ENCODE results near the gene ERICH6. TPM values are rescaled to one million over a fixed set of nuclear protein-coding genes. Genes with fewer than 3 reads are reported as not detected.

Gene ERICH6
- total RNA-seq, 1 donor from 2014 or later = not detected

DNA sequence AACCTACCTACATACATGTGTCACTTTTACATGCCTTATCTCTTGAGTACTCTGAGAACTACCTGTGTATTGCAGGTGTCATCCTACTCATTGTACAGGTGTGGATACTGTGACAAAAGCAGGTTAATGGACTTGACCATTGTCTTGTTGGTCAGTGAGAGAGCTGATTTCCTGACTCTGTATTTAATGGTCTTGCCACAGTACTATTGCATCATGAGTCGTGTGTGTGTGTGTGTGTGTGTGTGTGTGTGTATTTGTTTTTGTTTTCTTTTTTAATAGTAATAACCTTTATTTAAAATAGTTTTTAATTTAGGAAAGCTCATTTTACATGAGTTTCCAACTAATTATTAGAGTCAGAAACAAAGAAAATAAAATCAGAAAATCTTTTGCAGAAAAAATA lies 92.9 kb downstream of the ERICH6 start:
- ATAC-seq (no peak), DNase-seq (no peak)
- Histone ChIP-seq H3K27ac (no peak overlapping the region), H3K9me3 (no peaks in the 10 kb centered on the region), H3K4me1 (peaks cover 41% of the 10 kb centered on the region), H3K4me3 (no peak overlapping the region), H3K36me3 (peaks cover 11% of the 10 kb centered on the region), H3K27me3 (ENCODE audit: low read depth) (no peaks in the 10 kb centered on the region)
- TF ChIP-seq, protein P1, sequence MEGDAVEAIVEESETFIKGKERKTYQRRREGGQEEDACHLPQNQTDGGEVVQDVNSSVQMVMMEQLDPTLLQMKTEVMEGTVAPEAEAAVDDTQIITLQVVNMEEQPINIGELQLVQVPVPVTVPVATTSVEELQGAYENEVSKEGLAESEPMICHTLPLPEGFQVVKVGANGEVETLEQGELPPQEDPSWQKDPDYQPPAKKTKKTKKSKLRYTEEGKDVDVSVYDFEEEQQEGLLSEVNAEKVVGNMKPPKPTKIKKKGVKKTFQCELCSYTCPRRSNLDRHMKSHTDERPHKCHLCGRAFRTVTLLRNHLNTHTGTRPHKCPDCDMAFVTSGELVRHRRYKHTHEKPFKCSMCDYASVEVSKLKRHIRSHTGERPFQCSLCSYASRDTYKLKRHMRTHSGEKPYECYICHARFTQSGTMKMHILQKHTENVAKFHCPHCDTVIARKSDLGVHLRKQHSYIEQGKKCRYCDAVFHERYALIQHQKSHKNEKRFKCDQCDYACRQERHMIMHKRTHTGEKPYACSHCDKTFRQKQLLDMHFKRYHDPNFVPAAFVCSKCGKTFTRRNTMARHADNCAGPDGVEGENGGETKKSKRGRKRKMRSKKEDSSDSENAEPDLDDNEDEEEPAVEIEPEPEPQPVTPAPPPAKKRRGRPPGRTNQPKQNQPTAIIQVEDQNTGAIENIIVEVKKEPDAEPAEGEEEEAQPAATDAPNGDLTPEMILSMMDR (IDR thresholded peaks at IDR 0.05) = no peak
- intact Hi-C loops (cut with DNase I) = no loop called here

DNA sequence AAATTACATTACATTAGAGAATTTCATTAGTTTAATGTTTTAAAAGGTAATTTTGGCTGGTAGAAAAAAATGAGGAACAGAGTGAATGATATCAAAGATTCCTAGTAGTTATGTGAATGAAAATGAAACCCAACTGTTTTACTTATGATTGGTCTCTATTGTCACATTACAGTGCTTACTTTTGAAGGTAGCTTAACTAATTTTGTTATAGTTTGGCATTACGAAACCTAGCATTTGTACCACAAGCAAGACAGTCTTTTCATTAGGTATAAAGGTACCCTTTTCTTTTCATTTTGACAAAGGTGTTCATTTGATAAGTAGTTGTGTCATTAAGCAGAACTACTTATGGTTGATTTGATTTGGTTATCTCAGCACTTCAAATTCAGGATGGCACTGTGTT lies 93.7 kb downstream of the ERICH6 start:
- Histone ChIP-seq H3K27me3 (ENCODE audit: low read depth) (no peaks in the 10 kb centered on the region), H3K27ac (no peak overlapping the region), H3K36me3 (peaks cover 11% of the 10 kb centered on the region), H3K4me1 (peaks cover 49% of the 10 kb centered on the region), H3K4me3 (no peak overlapping the region), H3K9me3 (no peaks in the 10 kb centered on the region)
- intact Hi-C loops (cut with DNase I) = no loop called here
- ATAC-seq = no peak
- TF ChIP-seq, protein P1 (IDR thresholded peaks at IDR 0.05) = no peak
- DNase-seq = no peak

Other genes starting within 250 kb of the ERICH6 start
- 150 TPM for gene SERP1, start 157.4 kb downstream of the ERICH6 start, total RNA-seq
- 91.9 TPM for gene EIF2A, start 157.1 kb downstream of the ERICH6 start, total RNA-seq
- 107 TPM for gene SELENOT, start 100.6 kb downstream of the ERICH6 start, total RNA-seq
- 18.6 TPM for gene SIAH2, start 59.2 kb upstream of the ERICH6 start, total RNA-seq
- not detected for gene MINDY4B, start 201.5 kb upstream of the ERICH6 start, total RNA-seq

Data from lower lobe of right lung (tissue), 2 donors.